Myocyte (in vitro differentiated cells): ENCODE data around the gene PTPRN2. TPM values are rescaled to one million over a fixed set of nuclear protein-coding genes. Genes with fewer than 3 reads are reported as not detected.
"Not testable (repeated sequence)": the region's sequence is repeated elsewhere in the genome, so short reads cannot be mapped to it uniquely, and the experiment has no call there.

Source experiments
- DNase-seq: peaks from one replicate; pipeline ENCODE4 v3.0.0-alpha.2; 2012; ENCODE audit warnings: low read depth
- total RNA-seq: library from RNA; depleted of rRNA; stranded (reverse); fragments of >200 nt; gene quantifications from 2 replicates; pipeline ENCODE4 v1.2.3, GENCODE V29; 2014

PTPRN2 gene
- total RNA-seq, 1 donor from 2014 or later: 0.24 TPM

DNA sequence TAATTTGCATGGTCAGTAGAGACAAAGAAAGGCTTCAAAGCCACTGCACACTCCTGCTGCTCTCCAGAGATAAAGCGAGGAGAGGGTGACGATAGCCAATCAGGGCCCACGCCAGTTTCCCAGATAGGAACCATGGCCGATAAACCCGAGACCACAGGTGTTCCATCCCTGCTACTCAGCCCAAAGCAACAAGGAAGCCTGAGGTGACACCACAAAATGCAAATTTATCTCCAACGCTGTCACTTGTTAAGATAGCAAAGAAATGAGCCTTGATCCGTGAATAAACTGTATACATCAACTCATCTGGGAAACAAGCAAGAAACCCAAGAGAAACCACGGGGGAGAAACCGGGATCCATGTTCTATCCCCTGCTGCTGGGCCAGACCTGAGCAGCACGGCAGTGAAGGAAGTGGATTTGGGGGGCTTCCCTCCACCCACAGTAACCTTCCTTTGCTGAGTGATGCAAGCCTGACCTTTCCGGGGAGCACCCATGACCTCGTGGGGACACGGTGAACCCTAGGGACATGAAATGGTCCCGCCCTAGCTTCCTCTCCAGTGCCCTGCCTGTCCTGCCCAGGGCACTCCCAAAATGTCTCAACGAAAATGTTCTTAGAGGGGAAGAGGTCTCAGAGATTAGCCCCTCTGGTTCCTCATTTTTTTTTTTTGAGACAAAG is 164.6 kb downstream of the PTPRN2 start:
- DNase-seq: no peak

DNA sequence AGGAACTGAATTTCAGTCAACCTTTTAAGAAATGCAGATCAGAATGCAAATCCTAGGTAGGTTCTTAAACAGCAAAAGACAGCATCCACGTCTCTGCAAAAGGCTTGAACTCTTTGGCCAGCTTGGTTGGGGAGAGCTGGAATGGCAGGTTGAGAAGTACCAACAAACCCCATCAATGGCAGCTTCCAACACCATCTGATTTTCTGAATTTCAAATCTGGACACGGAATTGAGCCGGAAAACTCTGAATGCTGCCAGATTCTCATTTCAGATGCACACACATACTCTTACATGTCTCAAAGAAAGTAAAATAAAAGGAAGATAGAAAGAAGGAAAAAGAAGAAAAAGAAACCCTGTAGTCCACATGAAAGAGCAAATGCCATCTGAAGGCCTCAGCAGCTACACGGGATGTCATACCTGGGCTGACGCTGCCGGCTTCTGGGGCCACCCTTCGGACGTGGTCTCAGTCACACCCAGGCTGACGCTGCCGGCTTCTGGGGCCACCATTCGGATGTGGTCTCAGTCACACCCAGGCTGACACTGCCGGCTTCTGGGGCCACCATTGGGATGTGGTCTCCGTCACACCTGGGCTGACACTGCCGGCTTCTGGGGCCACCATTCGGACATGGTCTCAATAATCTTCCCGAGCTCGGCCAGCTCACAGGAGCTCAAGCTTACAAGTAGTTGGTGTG is 165.3 kb downstream of the PTPRN2 start:
- DNase-seq: no peak

DNA sequence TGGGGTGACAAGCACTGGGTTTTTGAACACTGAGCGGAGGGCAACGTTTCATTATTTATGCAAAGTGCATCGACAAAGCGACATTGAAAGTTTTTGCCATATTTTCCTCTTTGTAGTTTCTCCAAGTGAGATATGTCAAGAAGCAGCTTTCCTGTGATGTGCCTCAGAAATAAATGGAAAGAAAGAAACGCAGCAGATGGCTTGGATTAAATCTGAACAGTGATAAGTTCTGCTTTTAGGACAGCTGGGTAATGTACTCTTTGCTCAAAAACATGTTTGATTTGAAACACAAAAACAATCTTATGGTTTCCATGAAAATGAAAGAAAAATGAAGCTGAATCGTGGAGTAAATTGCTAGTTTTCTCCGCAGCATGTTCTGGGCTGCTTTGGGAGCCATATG is 166.3 kb downstream of the PTPRN2 start:
- DNase-seq: no peak

DNA sequence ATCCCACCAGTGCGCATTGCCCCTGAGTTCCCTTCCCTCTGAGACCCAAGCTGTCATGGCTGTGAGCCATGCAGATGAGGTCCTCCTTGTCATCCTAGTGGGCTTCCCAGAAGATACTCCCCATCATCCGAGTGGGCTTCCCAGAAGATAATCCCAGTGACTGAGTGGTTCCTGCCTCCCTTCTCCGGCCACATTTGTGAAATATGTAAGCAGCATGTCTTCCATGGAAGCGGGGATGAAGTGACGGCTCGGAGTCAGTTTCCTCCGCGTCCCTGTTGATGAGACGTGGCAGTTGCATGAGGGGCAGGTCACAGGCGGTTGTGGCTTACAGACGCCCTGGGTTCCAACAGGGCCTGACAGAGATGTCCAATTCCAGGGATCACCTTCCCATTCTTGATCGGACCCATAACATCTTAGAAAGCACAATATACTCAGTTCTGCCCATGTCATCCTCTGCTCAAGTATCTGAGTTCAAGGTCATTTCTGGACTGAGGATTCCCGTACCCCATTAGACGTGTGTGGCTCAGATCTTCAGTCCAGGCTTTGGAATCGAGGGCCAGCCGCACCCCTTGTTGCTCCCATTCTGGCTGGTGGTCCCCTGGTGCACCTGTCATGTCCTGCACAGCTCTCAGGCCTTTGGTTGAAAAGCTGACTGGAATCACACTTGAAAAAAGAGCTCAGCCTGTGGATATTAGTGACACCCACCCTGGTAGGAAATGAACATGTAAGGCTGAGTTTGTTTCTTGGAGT is 166.9 kb downstream of the PTPRN2 start:
- no peak for DNase-seq

DNA sequence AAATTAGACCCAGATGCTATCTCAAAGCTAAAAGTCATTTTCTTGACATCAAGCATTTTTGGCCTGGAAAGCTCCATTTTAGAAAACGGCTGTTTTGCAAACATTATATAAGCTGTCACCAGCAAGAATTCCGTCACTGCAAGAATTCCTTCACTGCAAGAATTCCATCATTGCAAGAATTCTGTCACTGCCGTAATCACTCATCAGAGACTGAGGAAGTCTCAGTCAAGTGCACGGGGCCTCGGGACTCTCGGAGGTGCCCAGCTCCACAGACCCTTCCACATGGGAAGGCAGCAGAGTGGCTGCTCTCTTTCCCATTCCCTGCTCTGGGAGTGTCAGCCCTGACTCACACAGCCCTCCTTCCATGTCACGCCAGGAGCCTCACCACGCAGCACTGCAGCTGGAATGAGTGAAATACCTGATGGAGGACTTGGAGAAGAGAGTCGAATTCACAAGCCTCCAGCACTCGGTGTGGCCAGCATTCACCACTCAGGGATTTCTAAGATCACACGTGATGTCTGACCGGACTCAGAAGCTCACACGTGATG is 168.3 kb downstream of the PTPRN2 start:
- no peak for DNase-seq

DNA sequence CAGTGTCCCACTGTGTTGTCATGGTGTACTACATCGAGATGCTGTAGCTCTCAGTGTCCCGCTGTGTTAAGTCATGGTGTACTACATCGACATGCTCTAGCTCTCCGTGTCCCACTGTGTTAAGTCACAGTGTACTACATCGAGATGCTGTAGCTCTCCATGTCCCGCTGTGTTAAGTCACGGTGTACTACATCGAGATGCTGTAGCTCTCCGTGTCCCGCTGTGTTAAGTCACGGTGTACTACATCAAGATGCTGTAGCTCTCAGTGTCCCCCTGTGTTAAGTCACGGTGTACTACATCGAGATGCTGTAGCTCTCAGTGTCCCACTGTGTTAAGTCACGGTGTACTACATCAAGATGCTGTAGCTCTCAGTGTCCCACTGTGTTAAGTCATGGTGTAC is 169.2 kb downstream of the PTPRN2 start:
- DNase-seq: not testable (repeated sequence)

DNA sequence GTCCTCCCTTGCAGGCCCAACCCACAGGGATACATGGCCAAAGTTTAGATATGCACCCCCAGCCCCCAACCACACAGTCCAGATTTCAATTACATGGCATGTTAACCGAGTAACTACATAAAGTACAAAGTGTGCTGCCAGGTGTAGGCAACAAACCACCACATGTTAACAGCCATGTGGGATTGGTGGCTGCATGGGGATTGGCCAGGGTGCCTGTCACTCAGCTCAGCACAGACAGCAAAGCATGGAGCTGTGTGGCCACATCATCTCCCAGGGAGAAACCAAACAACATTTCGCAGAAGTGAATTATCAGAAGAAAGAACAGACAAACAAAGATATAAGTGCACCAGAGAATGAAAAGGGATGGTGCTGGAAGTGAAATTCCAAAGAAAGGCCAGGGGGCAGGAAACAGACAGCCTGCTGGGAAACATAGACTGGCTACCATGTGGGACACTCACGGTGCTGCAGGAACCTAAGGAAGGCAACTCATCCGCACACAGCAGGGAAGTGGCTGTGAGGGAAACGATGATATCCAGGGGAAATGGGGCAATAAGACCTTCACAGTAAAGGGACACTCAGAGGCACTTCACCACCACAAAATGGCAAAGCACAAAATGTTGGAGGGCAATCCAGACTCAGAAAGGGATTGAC is 171.2 kb downstream of the PTPRN2 start:
- DNase-seq: no peak

DNA sequence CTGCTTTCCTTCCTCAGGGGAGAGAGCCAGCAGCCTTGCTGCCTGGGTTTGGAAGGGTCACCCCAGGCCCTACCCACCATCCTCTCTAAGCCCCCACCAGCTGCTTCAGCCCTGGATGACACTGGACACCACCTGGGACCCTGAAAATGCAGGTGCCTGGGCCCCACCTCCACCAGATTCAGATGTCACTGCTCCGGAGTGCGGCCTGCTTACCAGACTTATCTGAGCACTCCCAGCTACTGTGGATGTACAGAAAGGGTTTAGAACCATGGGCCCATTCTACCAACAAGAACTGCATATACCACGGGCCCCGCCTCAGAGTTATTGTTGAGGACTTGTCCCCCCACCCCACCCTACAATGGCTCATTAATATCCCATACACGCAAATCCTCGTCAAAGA is 172.3 kb downstream of the PTPRN2 start:
- DNase-seq: no peak

DNA sequence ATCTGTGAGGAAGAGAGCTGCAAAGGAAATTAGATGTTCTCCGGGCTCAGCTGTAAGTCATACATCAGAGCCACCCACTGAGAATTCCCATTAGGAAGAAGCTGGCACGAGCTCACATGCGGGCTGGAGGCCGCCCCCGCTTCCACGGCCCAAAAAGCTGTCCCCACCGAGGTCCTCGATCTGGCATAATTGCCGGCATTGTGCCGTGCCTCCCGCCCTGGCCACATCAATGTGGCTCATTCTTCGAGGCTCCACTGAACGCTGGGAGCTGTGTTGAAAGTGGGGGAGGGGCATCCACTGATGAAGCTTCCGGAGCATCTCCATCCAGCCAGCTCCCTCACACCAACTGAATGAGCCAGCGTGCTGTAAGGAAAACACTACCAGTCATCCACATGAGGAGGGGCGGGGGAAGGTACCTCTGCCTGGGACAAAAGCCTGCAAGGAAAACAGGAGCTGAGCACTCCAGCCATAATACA is 173.1 kb downstream of the PTPRN2 start:
- no peak for DNase-seq

DNA sequence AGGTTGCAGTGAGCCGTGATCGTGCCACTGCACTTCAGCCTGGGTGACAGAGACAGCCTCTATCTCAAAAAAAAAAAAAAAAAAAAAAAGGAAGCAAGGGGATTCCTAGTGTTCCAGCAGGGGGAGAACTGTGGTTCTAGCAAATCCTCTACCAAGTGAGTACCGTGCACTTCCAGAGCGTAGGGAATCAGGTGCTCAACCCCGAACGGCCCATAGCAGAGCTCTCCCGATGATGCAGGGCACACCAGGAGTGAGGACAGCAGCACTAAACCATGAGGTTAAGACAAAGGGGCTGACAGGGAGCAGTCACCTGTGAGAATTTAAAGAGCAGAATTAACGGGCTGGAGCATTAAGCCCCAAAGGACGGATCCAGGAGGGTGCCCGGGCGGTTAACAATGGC is 173.6 kb downstream of the PTPRN2 start:
- DNase-seq: no peak

DNA sequence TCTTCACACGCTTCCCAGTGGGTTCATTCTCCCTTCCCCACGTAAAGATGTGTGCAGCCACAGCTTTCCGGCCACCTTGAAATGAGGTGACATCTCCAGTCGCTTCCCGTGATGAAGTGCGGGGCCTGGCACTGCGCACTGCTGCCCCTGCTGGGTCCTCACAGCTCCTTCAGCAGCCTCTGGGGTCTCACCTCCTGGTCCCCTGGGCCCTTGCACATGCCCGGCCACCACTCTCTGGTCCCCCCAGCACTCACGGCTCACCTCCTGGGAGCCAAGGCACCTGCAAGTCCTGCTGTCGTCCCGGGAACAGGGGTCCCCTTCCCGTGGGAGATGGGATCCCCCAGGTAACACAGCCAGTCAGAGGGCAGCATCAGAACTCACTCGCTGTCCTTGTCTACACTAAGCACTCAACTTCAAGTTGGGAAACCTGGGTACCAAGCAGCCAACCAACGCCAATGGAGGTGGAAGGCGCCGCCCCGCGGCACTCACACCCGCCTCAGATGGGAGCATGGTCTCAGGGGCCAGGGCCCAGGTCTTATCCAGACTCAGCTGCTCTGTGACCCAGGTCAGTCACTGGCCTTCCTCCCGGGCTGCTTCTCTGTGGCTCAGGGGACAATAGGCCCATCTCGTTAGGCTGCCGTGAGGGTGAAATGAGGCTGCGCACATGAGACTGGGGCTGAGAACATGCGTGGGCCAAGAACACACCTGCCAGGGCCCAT is 176.2 kb downstream of the PTPRN2 start:
- no peak for DNase-seq

DNA sequence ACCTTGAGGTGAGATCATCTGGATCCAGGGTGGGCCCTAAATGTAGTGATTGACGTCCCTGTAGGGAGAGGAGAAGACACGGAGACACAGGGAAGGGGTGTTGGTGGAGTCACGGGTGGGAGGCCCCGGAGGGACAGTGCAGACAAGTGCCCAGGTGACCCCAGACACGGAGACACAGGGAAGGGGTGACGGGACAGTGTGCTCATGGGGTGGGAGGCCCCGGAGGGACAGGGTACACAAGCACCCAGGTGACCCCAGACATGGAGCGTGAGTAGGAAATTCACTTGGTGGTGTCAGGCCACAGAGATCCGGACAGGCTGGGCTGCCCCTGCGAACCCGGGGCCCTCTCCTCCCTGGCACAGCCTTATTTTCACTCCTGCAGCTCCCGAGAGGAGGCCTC is 176.9 kb downstream of the PTPRN2 start:
- no peak for DNase-seq

DNA sequence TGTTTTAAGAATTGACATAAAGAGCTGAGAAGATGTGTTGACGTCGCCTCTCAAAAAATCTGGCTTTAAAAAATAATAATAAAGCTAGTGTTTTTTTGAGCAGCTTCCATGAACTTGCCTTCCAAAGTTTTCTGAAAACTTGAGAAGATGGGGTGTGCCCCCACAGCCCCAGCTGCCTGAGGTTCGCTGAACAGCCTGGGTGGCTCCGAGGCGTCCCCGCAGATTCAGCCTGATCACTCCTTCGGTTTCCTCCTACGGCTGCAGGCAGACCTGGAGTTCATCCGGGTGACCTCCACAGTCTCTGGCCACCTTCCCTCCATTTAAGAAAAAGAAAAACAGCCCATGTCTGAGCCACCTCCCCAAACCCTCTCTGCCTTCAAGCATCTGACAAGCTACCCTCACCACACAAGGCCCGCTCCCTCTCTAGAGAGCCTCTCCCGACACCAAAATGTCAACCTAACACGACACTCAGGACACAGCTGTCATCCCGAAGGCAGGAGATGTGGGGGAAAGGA is 177.8 kb downstream of the PTPRN2 start:
- DNase-seq: no peak

DNA sequence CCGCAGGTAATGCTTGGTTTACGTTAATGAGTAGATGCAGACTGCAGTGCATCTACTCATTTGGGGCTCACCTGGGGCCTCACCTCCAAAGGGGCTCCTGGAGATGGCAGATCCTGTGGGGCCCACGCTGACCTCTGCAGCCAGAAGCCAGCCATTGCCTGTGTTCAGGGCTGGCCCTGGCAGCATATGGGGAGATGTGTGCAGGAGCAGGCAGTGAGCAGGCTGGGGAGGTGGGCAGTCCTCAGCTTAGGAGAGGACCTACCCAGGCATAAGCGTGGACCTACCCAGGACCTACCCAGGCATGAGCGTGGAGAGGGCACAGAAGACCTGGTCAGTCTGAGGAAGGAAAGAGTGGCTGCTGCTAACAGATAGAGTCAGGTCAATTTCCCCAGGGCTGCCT is 178.5 kb downstream of the PTPRN2 start:
- no peak for DNase-seq

DNA sequence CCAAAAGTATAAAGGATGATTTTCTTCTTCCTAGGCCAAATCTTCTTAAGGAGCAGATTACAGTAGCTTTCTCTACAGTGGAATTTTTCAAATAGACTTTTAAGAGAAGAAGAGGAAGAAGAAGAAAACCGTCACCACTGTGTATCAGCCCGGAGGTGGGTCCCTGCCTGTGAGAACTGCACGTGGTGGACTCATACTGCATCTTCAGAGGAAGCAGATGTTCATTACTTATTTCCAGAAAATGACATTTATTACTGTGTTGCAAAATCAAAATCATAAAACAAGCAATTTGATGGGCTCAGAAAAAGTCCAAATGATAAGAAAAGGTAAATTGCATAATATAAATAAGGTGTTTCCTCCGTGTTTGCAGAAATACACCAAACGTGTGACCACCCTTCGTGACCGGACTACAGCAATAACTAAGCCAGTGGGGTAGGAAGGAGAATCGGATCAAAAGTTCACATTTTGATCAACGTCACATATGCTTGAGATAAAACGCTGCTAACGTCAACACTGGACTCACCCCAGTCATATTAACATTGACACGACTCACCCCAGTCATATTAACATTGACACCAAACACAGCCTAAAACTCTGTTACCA is 179.2 kb downstream of the PTPRN2 start:
- no peak for DNase-seq

DNA sequence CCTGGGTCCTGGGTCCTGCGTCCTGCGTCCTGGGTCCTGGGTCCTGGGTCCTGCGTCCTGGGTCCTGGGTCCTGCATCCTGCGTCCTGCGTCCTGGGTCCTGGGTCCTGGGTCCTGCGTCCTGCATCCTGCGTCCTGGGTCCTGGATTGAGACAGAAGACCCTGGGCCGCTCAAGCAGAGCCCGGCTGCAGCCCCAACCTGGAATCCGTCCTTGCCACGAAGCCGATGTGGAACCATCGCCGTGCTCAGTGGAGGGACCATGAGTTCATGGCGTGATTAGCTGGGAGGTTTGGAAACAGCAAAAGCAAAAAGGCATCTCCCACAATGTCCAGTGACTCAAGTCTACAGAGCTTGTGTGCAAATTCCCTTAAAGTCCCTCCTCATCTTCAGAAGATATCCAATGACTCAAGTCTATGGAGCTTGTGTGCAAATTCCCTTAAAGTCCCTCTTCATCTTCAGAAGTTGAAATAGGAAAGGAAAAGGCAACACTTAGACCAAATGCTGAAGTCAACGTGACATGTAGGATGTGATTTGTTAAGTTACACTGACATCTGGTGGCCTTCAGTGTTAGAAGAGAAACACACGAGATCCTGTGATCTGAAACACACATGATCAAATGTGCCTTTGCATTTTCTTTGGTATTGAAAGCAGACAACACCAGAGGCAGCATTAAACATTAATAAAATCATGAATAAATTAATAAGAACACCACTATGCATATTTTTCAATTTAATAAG is 179.9 kb downstream of the PTPRN2 start:
- peak; percentile 30 for DNase-seq

DNA sequence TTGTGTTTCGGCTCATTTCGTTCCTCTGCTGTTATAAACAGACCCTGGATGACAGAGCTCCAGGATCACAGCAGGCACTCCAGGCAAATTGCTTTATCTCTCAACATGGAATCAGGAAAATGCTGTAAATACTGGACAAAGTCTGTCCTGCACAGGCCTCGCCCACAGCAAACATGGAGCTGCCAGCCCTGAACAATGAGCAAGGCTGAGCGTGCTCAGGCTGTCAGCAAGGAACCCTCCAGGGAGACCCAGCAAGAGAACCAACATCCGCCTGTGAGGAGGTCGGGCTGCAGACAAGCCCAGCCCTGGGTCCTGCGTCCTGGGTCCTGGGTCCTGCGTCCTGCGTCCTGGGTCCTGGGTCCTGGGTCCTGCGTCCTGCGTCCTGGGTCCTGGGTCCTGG is 180.8 kb downstream of the PTPRN2 start:
- no peak for DNase-seq

DNA sequence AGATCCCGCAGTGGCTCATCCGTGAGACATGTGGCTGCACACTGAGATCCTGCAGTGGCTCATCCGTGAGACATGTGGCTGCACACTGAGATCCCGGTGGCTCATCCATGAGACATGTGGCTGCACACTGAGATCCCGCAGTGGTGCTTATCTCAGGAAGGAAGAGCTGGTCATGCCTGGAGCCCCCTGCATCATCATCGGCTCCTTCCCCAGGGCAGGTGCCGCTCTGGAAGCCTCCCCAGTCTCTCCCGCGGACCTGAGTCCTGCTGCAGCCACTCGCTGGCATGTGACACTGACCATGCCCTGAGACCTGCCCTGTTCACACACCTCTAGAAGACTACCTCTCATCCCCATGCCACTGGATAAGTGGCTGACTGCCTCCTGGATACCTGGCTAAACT is 181.3 kb downstream of the PTPRN2 start:
- no peak for DNase-seq

DNA sequence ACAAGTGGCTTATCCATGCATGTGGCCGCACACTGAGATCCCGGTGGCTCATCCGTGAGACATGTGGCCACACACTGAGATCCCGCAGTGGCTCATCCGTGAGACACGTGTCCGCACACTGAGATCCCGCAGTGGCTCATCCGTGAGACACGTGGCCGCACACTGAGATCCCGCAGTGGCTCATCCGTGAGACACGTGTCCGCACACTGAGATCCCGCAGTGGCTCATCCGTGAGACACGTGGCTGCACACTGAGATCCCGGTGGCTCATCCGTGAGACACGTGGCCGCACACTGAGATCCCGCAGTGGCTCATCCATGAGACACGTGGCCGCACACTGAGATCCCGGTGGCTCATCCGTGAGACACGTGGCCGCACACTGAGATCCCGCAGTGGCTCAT is 181.9 kb downstream of the PTPRN2 start:
- DNase-seq: not testable (repeated sequence)
